ENCODE results near the gene SRSF11.
"Not testable (repeated sequence)": the region's sequence is repeated elsewhere in the genome, so short reads cannot be mapped to it uniquely, and the experiment has no call there.

The SRSF11 gene

GRCh38 chr1:70221238-70222121 lies at the start of gene SRSF11:
Gene SRSF11 (plus strand): TSS chr1:70221380. CDS start chr1:70221637, 257 bp downstream.
- FAIRE-seq: no peak

- FAIRE-seq: no peak
These were observed 49.7 kb upstream of the SRSF11 start for GRCh38 chr1:70171512-70171911.

GRCh38 chr1:70185181-70185580 lies 36.0 kb upstream of the SRSF11 start:
- FAIRE-seq: not testable (repeated sequence)

- FAIRE-seq: no peak
These were observed 32.7 kb upstream of the SRSF11 start for GRCh38 chr1:70188522-70188921.

- no peak for FAIRE-seq
These were observed 31.0 kb upstream of the SRSF11 start for GRCh38 chr1:70190180-70190579.

- FAIRE-seq: not testable (repeated sequence)
These were observed 28.7 kb upstream of the SRSF11 start for GRCh38 chr1:70192446-70192845.

GRCh38 chr1:70194601-70195000 lies 26.6 kb upstream of the SRSF11 start:
- FAIRE-seq: no peak

- FAIRE-seq: no peak
These were observed 25.8 kb upstream of the SRSF11 start for GRCh38 chr1:70195342-70195741.

- FAIRE-seq: no peak
These were observed 24.8 kb upstream of the SRSF11 start for GRCh38 chr1:70196333-70196732.

GRCh38 chr1:70200065-70200464 lies 21.1 kb upstream of the SRSF11 start:
- FAIRE-seq: no peak

GRCh38 chr1:70202173-70202758 lies 18.9 kb upstream of the SRSF11 start:
- no peak for FAIRE-seq

GRCh38 chr1:70204139-70204538 lies 17.0 kb upstream of the SRSF11 start:
- FAIRE-seq: no peak

- FAIRE-seq: no peak
These were observed 16.6 kb upstream of the SRSF11 start for GRCh38 chr1:70204600-70204999.

- no peak for FAIRE-seq
These were observed 16.1 kb upstream of the SRSF11 start for GRCh38 chr1:70205071-70205433.

GRCh38 chr1:70205434-70206118 lies 15.6 kb upstream of the SRSF11 start, which contains the start of gene LRRC40:
Gene LRRC40 (minus strand): TSS chr1:70205579. CDS start chr1:70205540, 39 bp downstream.
- no peak for FAIRE-seq

GRCh38 chr1:70206833-70207232 lies 14.3 kb upstream of the SRSF11 start:
- not testable (repeated sequence) for FAIRE-seq

GRCh38 chr1:70207492-70207891 lies 13.7 kb upstream of the SRSF11 start:
- FAIRE-seq: no peak

GRCh38 chr1:70208292-70208691 lies 12.9 kb upstream of the SRSF11 start:
- no peak for FAIRE-seq

GRCh38 chr1:70210820-70211219 lies 10.4 kb upstream of the SRSF11 start:
- FAIRE-seq: no peak

GRCh38 chr1:70211541-70211940 lies 9.6 kb upstream of the SRSF11 start:
- no peak for FAIRE-seq

GRCh38 chr1:70220015-70220414 lies 1.2 kb upstream of the SRSF11 start:
- no peak for FAIRE-seq

- FAIRE-seq: no peak
These were observed 503 bp upstream of the SRSF11 start for GRCh38 chr1:70220517-70221237.

- FAIRE-seq: no peak
These were observed 1.6 kb downstream of the SRSF11 start for GRCh38 chr1:70222716-70223235.

Measured in TTC549 (cell line).